ENCODE results near the gene PARP6.
"Not testable (repeated sequence)": the region's sequence is repeated elsewhere in the genome, so short reads cannot be mapped to it uniquely, and the experiment has no call there.

The PARP6 gene

DNA sequence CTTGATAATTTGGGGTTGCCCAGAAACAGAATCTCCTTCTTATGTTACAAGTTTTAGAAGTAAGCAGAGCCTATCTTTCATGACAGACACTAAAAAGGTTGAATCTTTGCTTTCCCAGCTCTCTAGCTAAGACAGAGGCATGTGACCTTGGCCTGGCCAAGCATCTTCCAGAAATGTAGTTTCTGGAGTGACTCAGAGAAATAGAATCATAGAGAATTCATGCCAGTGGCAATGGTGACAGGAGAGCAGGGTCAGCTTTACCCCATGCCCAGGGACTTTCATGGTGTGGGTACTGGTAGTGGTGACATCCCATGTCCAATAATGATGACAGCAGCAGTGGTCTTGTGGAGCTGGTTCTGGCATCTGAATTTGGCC is 4.0 kb upstream of the PARP6 start:
- no peak for DNase-seq

DNA sequence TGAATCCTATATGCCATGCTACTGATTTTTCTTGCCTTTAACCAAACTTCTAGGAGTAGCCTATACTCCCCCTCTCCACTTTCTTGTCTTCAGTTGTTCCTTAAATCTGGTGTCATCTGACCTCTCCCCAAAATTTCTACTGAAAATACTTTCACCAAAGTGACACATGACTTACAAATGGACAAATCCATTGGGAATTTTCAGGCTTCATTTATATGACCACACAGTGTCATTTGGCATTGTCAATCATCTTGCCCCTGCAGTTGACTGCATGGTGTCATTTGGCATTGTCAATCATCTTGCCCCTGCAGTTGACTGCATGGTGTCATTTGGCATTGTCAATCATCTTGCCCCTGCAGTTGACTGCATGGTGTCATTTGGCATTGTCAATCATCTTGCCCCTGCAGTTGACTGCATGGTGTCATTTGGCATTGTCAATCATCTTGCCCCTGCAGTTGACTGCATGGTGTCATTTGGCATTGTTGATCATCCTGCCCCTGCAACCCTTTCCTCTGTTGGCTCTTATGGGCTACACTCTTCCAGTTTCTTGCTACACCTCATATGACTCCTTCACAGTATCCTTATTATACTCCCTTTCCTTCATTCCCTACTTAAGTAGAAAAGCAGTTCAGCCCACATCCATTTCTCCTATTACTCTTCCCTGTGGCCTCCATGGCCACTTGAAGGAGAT is 3.4 kb upstream of the PARP6 start:
- not testable (repeated sequence) for DNase-seq

DNA sequence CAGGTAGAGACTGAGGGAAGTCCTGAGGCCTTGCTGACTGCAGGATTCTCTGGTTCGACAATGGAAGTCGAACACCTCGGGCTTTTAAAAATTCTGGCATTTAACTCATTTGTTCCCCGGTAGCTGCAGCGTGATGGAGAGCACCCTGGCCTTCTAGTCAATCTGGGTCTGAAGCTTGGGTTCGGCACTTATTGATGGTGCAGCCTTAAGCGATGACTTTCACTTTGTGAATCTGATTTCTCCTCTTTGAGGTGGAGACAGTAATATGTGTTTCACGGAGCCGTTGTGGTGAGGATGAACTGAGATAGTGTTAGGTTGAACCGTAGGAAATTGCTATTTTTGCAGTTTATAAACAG is 621 bp upstream of the PARP6 start:
- DNase-seq = no peak

DNA sequence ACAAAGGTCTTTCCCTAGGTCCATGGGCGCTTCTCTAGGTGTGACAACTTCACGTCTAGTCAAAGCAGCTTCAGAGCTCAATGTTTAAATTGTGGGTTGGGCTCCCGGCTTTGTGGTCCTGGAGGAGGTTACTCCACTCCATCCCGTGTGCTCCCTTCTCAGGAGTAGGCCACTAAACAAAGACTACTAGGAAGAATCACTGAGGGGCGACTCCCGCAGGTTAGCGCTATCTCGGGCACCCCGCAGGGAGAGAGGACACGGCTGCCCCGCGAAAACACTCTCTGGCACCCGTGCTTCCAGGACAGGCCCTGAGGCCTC is 500 bp downstream of the PARP6 start:
- DNase-seq = no peak

DNA sequence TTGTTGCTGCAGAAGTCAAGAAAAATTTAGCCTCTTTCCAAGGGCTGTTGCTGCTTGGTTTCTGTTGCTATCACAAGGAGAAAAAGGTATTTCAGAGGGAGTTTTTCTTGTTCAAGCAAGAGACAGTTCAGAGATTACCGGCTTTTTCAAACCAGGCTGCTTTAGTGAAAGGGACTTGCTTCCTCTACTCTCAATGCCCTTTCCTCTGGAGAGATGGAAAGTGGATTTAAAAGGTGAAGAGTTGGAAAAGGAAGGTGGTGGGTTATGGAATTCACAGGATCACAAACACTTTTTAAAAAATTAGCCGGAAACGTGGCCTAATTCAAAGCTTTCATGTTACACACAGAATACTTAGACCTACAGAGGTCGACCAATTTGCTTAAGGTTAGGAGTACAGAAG is 1.1 kb downstream of the PARP6 start:
- peak; percentile 2 for DNase-seq

DNA sequence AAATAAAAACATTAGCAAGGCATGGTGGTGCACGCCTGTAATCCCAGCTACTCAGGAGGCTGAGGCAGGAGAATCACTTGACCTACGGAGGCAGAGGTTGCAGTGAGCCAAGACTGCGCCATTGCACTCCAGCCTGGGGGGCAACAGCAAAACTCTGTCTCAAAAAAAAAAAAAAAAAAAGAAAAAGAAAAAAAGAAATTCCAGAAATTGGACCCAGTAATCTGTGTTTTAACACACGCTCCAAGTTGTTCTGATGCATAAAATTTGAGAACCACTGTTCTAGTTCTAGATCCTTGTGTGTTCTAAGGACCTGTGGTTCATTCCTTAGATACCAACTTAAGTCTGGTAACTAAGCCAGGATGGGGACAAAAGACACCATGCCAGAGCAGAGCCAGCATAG is 2.6 kb downstream of the PARP6 start:
- no peak for DNase-seq

DNA sequence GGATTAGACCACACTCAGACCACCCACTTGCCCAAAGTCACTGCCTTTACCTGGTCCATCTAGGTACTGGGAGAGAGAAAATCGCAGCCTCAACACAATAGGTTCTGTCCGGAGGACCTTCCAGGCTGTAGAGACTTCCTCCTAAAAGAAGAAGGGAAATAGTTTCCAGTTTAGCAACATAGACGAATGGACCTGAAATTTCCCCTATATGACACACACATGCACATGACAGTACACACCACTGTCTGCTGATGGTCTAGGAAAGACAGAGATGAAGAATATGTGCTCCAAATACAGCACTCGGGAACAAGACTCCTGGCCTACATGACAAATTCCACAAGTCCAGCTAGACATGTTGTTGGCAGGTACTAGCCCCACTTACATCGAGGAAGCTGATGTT is 7.3 kb downstream of the PARP6 start:
- no peak for DNase-seq

DNA sequence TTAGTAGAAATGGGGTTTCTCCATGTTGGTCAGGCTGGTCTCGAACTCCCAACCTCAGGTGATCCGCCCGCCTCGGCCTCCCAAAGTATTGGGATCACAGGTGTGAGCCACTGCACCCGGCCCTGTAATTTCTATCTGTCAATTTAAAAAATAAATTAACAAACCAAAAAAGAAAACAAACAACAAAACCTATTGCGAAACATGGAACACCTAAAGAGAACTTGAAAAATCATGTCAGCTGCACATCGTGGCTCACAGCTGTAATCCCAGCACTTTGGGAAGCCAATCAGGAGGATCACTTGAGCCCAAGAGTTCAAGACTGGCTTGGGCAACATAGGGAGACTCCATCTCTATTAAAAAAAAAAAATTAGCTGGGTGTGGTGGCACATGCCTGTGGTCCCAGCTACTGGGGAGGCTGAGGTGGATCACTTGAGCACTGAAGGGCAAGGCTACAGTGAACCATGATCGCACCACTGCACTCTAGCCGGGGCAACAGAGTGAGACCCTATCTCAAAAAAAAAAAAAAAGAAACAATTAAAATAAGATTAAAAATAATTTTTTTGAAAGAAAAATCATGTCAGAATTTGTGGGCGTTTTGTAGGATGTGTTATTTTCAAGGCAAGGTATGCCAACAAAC is 19.6 kb downstream of the PARP6 start:
- DNase-seq = no peak

DNA sequence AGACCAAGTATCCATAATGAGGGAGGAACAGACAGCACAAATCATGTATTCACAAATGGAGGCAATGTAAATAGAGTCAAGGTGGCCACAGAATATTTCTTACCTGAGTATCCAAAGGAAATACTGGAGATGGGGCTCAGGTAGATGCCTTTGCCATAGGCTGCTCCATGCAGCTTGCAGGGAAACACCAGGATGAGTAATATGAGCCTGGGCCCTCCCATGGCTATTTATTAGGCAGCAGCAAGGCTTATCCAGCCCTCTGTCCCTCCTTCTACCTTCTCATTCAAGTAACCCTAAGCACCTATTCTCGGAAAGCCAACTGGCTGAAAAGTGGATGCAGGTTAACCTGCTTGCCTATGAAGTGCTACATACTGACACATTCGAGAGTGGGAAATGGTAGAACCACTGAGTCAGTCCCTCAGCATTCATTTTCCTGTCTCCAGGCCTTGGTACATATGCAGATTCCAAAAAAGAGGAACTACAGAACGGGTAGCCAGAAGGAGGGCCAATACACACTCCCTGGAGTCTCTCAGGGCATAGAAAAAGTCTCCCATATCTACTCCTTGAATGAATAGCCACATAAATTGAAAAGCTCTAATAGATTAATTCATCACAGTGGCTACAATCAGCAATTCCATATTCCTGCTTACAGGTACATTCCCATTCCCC is 23.1 kb downstream of the PARP6 start:
- no peak for DNase-seq

DNA sequence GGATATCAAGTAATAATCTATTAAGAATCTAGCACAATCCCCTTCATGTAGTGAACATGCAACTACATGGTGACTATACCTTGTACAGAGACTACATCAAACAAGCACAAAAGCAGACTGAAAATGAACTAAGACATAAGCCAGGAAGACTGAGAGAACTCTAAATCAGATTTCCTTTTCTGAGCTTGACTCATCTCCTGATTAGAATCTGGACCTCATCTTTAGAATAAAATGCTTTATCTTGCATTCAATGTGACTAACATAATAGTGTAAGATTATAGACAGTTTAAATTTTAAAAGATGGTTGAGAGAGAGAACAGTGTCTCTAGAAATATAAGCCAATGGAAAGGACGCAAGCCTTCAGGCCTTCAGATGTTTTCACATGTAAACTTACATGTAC is 23.8 kb downstream of the PARP6 start:
- DNase-seq = no peak

DNA sequence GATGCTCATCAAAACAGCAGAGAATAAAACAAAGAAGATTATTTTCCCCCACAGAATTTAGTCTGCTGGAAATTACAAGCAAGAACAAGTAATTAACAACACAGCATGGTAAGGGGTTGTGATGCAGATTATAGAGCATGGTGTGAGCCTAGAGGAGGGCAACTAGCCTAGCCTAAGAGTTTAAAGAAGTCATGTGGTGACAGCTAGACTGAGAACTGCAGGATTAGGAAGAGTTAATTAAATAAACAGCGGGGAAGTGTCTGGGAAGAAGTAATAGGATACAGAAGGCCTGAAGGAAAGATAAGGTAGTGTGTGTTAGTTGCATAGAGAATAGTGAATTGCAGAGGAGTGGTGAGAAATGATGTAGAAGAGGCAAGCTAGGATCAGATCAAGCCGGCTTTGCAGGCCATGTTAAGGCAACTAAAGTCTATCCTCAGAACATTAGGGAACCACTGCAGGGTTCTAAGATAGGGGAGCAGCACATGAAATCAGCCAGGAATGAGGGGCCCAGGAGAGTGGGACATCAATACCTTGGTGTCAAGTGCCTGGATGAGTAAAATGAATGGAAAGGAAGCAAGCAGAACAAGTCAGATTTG is 29.5 kb downstream of the PARP6 start:
- no peak for DNase-seq

DNA sequence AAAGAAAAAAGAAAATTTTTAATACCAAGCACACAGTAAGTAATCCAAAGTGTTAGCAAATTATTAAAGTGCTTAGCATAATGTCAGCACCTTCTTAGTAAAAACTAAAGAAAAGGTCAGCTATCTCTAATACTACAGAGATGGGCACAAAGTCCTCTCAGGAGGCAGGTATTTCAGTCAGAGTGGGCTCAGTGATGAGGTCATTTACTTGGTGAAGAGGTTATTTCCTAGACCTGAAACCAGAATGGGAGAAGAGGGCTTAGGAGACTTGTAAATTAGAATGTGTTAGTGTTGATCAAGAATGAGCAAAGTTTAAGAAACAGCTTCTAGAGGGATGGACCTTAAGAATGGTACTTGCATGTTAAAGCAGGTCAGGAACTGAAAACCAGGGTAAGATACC is 32.7 kb downstream of the PARP6 start:
- no peak for DNase-seq

DNA sequence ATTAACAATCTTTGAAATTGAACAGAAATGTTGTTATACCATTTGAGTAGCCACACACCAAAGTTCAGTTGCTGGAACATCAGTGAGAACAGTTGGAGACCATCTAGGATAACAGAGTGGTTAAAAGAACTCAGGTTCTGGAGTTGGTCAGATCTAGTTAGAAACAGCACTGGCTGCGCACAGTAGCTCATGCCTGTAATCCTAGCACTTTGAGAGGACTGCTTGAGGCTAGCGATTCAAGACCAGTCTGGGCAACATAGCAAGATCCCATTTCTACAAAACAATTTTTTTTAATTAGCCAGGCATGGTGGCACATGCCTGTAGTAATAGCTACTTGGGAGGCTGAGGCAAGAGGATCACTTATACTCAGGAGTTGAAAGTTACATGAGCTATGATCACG is 33.8 kb downstream of the PARP6 start:
- no peak for DNase-seq

DNA sequence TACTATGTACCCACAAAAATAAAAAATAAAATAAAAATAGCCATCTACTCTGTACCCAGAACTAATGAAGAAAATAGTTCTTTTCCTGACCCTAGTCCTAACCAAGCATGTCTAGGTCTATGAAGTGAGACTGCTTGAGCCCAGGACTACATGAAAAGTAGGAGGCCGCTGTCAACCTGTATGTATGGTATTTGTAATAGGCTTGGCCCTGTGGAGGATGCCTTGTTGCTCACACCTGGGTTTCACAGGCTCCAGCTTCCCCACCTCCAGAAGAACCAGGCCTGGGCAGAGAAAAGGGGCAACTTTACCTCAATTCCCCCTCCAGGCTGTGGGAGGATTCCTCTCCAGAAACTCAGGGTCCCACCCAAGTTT is 34.5 kb downstream of the PARP6 start:
- DNase-seq = peak; percentile 22

DNA sequence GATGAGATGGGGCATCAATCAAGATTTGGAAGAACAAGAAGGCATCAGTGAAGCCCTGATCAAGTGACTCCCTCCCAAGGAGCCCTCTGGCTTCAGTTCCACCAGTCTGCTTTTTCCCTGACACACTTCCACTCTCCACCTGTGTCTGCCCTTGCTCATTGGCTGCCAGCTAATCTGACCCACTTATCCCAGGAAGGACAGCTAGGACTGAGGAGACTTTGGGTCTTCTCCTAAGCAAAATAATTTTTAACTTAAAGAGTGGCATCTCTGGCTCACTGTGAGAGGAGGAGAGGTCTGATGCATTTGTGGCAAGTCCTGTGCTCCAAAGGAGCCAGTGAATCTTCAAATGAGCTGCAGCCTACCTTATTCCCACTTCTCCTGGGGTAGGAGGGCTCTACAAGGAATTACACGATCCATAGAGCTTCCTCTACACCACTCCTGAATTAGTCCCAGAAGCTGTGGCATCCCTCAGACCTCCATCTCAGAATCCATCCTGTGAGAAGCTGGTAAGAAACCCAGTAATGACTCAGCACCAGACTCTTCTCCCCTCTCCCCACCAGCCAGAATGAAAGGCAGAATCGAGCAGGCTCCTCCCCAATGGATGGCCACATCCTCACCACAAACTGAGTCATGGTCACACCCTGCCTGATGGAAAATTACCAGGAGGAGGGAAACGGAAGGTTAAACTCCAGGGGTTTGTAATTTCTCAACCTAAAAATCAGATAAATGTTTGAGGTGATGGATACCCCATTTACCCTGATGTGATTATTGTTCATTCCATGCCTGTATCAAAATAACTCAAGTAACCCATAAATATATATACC is 35.1 kb downstream of the PARP6 start:
- peak; percentile 95 for DNase-seq

DNA sequence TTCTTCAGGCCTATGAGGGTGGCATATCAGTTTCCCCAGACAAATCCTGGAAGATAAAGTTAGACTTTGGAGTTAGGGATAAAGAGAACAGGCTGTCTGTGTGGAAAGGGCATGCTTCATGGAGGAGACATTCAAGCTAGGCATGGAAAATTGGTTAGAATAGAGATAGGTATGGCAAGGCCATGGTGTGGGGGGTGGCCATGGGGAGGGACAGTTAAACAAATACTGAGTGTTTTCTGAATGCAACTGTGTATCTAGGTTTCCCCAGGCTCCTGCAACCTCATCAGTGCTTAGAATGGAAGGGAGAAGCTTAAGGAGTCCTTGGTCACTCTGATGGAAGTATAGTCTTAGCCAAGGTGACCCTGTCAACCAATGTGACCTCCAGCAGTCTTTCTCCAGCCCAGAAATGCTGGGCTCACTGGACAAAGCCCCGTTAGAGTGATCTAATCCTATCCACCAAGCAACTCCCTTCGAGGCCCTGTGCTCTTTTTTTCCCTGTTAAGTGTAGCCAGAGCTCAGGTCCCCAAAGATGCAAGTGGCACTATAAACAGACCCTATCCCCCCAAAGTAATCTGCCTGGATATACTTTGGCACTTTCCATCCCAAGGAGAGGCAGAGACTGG is 35.9 kb downstream of the PARP6 start:
- no peak for DNase-seq

DNA sequence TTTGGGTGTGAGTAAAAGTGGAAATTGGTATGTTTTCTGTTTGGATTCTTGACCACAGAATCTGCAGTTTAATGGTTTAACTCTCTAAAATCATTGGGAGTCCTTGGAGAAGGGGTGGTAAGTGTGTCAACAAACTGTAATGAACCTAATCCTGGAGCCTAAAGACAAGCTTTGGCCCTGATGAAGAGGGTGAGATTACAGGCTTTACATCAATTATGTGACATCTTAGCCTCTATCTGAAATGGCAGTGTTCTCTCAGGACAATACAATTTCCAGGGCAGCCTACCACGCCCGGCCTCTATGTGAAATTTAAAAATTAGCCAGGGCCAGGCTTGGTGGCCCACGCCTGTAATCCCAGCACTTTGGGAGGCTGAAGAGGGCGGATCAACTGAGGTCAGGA is 37.1 kb downstream of the PARP6 start:
- DNase-seq = no peak

DNA sequence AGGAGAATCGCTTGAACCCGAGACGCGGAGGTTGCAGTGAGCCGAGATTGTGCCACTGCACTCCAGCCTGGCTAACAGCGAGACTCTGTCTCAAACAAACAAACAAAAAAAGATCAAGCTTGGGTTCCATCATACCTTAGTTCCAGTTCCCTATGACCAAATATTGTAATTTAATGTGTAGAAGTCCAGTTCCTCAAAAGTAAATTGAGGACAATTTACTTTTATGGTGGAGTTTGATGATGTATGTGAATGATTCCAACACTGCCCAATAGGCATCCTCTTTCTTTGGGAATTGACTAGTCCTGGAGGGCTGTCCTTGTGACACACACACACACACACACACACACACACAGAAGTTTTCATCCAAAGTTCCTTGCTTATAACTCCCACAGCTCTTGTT is 38.6 kb downstream of the PARP6 start:
- DNase-seq = no peak

DNA sequence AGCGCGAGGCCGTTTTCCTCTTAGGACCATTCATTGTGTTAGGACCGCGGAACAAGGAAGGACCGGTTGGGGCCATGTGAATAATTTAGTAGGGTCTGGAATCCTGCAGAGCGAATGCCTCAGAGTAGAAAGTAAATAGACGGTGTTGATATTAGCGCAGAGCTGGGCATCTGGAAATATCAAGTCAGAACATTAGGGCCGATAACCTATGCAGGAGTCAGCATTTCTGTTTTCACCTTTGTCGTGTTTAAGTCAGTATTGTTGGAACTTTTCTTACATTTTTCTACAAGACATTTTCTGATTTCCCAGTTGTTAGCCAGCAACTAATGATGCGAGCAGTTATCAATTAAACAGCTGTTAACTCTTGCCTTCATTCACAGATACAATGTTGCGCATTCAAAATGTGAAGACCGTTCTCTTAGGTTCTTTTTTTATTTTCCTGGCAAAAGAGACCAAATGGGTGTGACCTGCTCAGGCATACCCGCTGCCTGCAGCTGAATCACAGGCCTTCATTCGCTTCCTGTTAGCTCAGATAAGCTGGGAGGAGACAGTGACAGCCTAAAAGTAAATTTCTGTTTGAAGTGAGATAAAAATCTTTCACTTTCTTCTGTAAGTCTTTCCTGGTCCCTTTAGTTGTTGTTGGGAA is 40.4 kb downstream of the PARP6 start:
- DNase-seq = peak; percentile 79

DNA sequence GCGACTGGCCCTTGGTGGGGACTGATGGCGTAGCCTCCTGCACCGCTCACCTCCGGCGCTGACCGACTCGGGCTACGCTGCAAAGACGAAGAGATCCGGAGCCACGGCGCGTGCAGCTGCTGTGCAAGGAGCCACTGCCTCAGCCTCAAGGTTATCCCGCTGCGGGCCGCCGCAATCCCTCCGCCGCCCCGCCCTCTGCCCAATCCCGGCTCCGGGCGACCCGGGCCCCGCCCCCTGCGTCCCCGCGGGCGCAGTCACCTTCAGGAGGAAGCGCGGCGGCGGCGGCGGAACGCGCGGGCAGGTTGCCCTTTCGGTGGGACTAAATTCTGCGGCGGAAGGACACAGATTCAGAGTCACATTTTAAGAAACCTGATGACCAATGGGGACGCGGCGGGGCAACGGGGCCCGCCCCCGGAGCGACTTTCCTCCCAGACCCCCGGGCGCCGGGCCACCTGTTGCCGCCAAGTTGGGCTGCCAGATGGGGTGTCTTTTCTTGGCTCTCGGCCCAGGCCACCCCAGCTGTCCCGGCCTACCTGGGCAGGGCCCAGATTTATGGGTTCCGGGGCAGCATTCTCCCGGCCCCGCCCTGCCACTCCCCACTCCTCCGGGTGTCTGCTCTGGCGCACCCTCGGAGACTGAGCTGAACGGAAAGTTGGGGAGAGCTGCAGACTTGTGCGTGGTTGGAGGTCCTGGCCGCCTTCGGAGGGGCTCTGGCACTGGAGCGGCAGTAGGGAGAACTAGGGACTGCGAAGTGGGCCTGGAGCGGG is 41.1 kb downstream of the PARP6 start, which contains the start of gene PKM:
PKM (minus strand) TSS at position 125 of the 767 bp plus-strand sequence. CDS start 12,093 bp downstream, outside the sequence.
- DNase-seq = peak; percentile 99
